IPS-20b (cell line): ENCODE measurements around the gene SERTAD4.
A peak's percentile ranks its signal among the peaks of the same experiment; 100 is the strongest.

ENCODE experiments used
- H3K27ac ChIP-seq: one replicate; pipeline ENCODE4 v1.5.1; 2013; ENCODE audit warnings: low read length
- H3K27me3 ChIP-seq: 2 replicates; pipeline ENCODE4 v1.6.1; 2013; ENCODE audit warnings: mild to moderate bottlenecking, low read length, inconsistent platforms; ENCODE audit not compliant: insufficient read depth
- H3K36me3 ChIP-seq: 2 replicates; pipeline ENCODE4 v1.6.1; 2013; ENCODE audit warnings: low read depth, mild to moderate bottlenecking, inconsistent platforms, low read length, moderate library complexity; ENCODE audit not compliant: insufficient read depth
- H3K4me1 ChIP-seq: 2 replicates; pipeline ENCODE4 v1.6.1; 2013; ENCODE audit warnings: mild to moderate bottlenecking, control low read depth, inconsistent platforms, low read length, moderate library complexity; ENCODE audit not compliant: insufficient read depth
- H3K4me3 ChIP-seq: 2 replicates; pipeline ENCODE4 v1.5.1; 2013; ENCODE audit warnings: mild to moderate bottlenecking, low read length, inconsistent platforms
- H3K9ac ChIP-seq: 2 replicates; pipeline ENCODE4 v1.6.1; 2013; ENCODE audit warnings: low read depth, mild to moderate bottlenecking, inconsistent platforms, low read length, moderate library complexity
- H3K9me3 ChIP-seq: 2 replicates; pipeline ENCODE4 v1.6.1; 2013; ENCODE audit warnings: mild to moderate bottlenecking, low read depth, low read length, inconsistent platforms; ENCODE audit not compliant: insufficient read depth

Gene SERTAD4

DNA sequence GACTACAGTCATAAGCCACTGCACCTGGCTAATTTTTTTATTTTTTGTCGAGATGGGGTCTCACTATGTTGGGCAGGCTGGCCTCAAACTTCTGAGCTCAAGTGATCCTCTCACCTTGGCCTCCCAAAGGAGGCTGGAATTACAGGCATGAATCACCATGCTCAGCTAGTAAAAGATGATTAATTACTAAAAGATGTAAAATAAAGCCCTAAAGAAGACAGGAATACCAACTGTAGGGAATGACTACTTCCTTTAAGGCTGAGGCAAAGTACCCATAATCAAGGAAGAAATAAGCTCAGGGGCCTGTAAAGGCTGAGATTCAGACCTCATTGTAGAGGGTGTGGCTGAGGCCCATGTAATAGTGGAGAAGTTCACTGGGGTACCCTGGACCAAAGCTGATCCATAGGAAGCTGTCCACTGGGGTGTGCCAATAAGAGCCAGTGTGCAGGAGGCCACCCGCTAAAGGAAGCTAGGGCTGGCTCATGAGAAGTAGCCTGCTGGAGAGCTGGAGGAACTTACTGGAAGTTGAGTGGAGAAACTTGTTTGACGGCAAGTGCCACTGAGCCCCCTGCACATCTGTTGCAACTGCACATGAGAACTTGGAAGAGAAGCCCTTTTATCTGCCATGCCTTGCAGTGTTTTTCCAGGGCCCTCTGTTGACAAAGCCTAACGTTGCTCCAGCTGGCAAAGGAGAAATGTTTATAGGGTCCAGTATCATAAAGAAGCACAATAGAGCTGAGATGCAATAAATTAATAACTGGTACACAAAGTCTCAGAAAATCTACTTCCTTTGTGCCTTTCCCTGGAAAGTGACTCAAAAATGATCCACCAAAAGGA, 17.8 kb upstream of the SERTAD4 start:
- H3K36me3 ChIP-seq, result no peaks in the 10 kb centered on the region
- no peaks in the 10 kb centered on the region for H3K9me3 ChIP-seq
- no peak overlapping the region for H3K4me3 ChIP-seq
- H3K27ac ChIP-seq, result no peak overlapping the region
- H3K27me3 ChIP-seq, result no peaks in the 10 kb centered on the region
- no peak overlapping the region for H3K9ac ChIP-seq
- H3K4me1 ChIP-seq, result no peaks in the 10 kb centered on the region

DNA sequence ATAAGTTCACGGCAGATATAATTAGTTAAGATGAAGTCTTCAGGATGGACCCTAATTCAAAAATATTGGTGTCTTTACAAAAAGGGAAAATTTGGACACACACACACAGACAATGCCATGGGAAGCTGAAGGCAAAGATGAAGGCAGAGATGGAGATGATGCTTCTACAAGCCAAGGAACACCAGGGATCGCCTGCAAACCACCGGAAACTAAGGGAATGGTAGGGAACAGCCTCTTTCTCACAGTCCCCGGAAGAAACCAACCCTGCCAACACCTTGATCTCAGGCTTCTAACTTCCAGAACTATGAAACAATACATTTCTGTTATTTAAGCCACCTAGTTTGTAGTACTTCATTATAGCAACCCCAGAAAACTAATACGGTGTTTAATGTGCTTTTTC, 15.1 kb upstream of the SERTAD4 start:
- H3K4me1 ChIP-seq, result peaks cover 6% of the 10 kb centered on the region; the same call in 1 of the 2 replicates
- H3K27me3 ChIP-seq, result no peaks in the 10 kb centered on the region
- H3K9ac ChIP-seq, result no peak overlapping the region
- H3K9me3 ChIP-seq, result no peaks in the 10 kb centered on the region
- no peak overlapping the region for H3K4me3 ChIP-seq
- H3K36me3 ChIP-seq, result no peaks in the 10 kb centered on the region
- no peak overlapping the region for H3K27ac ChIP-seq

DNA sequence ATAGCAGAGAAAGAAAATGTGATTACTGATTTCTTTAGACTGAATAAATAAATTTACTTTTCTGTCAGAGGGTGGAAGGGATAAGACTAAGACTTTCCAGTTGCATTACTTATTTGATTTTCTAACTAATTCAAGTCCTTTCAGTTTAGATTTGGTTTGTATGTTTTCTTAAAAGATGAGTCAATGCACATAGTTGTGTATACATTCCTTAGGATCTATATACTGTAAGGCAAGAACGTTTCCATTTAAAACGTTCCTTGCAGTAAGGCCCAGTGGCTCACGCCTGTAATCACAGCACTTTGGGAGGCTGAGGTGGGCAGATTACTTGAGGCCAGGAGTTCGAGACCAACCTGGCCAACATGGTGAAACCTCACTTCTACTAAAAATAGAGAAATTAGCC, 14.5 kb upstream of the SERTAD4 start:
- no peak overlapping the region for H3K27ac ChIP-seq
- H3K27me3 ChIP-seq, result no peaks in the 10 kb centered on the region
- H3K4me3 ChIP-seq, result no peak overlapping the region
- no peaks in the 10 kb centered on the region for H3K36me3 ChIP-seq
- H3K4me1 ChIP-seq, result peaks cover 11% of the 10 kb centered on the region; the same call in 1 of the 2 replicates
- no peaks in the 10 kb centered on the region for H3K9me3 ChIP-seq
- H3K9ac ChIP-seq, result no peak overlapping the region

- no peaks in the 10 kb centered on the region for H3K36me3 ChIP-seq
- H3K27me3 ChIP-seq, result no peaks in the 10 kb centered on the region
- no peaks in the 10 kb centered on the region for H3K9me3 ChIP-seq
- H3K4me3 ChIP-seq, result no peak overlapping the region
- H3K9ac ChIP-seq, result no peak overlapping the region
- no peak overlapping the region for H3K27ac ChIP-seq
- H3K4me1 ChIP-seq, result peaks cover 13% of the 10 kb centered on the region; the same call in 1 of the 2 replicates
These were observed 10.1 kb upstream of the SERTAD4 start for GRCh38 chr1:210222340-210223006.

DNA sequence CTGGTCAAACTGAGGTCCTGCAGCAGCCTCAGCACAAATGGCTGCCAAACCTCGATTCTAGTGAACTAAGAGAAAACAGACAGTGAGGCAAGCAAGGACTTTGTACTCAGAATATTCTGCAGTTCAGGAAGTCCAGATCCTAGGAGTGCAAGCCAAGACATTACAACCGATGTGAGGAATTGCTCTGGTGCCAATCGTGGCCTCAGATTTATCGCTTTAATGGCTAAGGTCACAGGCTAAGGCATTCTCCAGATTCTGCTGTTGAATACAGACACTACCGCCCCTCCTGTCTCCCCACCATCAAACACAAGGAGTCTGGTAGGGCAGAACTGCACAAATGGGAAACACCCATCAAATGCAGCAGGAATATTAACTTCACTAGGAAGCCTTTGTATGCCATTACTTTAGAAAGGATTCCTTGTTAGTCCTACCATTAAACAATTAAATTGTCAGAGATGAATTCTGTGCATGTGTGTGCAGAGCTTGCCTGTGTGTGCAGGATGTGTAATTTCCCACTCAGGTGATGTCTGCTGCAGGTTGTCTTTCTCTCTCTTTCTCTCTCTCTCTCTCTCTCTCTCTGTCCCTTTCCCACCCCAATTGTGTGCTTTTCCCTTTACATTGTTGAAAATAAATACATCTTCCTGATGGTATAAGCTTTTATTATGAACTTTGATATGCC, 9.2 kb upstream of the SERTAD4 start:
- Histone ChIP-seq H3K9ac (no peak overlapping the region), H3K9me3 (no peaks in the 10 kb centered on the region), H3K36me3 (no peaks in the 10 kb centered on the region), H3K27ac (no peak overlapping the region), H3K27me3 (no peaks in the 10 kb centered on the region), H3K4me3 (no peak overlapping the region), H3K4me1 (peaks cover 13% of the 10 kb centered on the region; the same call in 1 of the 2 replicates)

DNA sequence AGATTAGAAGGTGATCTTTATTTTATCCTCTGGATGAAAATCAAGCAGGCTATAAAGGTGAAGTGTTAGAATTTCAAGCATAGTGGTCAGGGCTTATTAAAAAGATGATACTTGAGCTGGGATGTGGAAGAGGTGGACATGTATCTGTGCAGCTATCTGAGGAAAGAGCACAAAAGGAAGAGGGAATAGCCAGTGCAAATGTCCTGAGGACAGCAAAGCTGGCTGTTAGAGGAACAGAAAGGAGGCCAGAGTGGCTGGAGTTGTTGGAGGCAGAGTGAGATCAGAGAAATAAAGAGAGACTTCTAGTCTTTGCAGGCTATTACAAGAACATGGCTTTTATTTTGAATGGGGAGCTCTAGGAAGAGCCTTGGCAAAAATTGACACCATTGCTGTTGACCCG, 4.4 kb upstream of the SERTAD4 start:
- peaks cover 2% of the 10 kb centered on the region; the same call in 1 of the 2 replicates for H3K4me1 ChIP-seq
- no peaks in the 10 kb centered on the region for H3K9me3 ChIP-seq
- H3K27ac ChIP-seq, result no peak overlapping the region
- peaks cover 35% of the 10 kb centered on the region for H3K27me3 ChIP-seq
- H3K9ac ChIP-seq, result no peak overlapping the region
- H3K4me3 ChIP-seq, result no peak overlapping the region
- H3K36me3 ChIP-seq, result no peaks in the 10 kb centered on the region

- Histone ChIP-seq H3K27ac (no peak overlapping the region), H3K27me3 (peaks cover 55% of the 10 kb centered on the region), H3K9me3 (no peaks in the 10 kb centered on the region), H3K9ac (no peak overlapping the region), H3K4me1 (peaks cover 5% of the 10 kb centered on the region; the same call in 1 of the 2 replicates), H3K4me3 (no peak overlapping the region), H3K36me3 (no peaks in the 10 kb centered on the region)
These were observed 2.4 kb upstream of the SERTAD4 start for GRCh38 chr1:210230149-210230695.

DNA sequence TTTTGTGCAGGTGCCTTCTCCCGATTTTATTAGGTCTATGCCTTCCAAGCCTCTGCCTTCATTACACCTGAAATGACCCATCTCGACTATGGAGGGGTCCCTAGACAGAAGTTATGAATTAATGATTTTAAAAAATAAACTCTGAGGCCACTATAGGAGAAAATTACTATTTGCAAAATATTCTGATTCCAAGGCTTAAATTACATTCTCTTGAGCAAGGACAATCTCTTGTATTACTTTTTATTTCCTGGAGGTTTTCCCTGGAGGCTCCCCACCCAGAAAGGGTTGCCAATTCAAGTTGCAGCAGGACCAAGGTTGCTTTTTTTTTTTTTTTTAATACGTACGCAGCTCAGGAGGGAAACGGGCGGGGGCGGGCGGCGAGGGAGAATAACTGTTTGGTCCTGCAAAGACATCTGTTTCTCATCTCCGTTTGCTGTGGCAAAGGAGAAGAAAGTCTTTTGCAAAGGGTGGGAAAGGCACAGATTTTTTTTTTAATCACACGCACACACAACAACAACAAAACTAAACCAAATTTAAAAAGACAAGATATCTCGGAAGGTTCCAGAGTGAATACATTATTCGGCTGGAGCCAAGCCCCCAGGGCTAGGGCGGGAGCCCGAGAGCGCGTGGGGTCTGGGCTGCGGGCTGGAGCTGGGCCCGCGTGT, 618 bp upstream of the SERTAD4 start:
- Histone ChIP-seq H3K9ac (peak overlapping the region; percentile 33; the same call in 1 of the 2 replicates), H3K27ac (no peak overlapping the region), H3K9me3 (no peaks in the 10 kb centered on the region), H3K27me3 (peaks cover 73% of the 10 kb centered on the region), H3K4me1 (peaks cover 9% of the 10 kb centered on the region), H3K4me3 (peak overlapping the region; percentile 71), H3K36me3 (no peaks in the 10 kb centered on the region)

DNA sequence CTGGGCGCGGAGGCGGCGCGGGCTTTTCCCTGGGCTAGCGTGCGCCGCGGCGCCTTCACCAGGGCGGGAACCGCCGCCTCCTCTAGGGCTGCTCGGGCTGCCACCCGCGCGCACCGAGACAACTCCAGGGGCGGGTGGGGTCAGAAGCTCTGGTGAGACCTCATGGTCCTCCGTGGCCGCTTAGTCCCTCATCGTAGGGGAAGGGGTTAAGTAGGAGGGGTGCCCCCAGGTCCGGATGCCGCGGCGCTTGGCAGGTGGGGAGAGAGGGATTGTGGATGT, 559 bp downstream of the SERTAD4 start:
- H3K27me3 ChIP-seq, result peaks cover 82% of the 10 kb centered on the region
- no peak overlapping the region for H3K27ac ChIP-seq
- H3K36me3 ChIP-seq, result no peaks in the 10 kb centered on the region
- H3K4me3 ChIP-seq, result peak overlapping the region; percentile 68
- no peaks in the 10 kb centered on the region for H3K9me3 ChIP-seq
- H3K9ac ChIP-seq, result no peak overlapping the region
- H3K4me1 ChIP-seq, result peaks cover 12% of the 10 kb centered on the region

DNA sequence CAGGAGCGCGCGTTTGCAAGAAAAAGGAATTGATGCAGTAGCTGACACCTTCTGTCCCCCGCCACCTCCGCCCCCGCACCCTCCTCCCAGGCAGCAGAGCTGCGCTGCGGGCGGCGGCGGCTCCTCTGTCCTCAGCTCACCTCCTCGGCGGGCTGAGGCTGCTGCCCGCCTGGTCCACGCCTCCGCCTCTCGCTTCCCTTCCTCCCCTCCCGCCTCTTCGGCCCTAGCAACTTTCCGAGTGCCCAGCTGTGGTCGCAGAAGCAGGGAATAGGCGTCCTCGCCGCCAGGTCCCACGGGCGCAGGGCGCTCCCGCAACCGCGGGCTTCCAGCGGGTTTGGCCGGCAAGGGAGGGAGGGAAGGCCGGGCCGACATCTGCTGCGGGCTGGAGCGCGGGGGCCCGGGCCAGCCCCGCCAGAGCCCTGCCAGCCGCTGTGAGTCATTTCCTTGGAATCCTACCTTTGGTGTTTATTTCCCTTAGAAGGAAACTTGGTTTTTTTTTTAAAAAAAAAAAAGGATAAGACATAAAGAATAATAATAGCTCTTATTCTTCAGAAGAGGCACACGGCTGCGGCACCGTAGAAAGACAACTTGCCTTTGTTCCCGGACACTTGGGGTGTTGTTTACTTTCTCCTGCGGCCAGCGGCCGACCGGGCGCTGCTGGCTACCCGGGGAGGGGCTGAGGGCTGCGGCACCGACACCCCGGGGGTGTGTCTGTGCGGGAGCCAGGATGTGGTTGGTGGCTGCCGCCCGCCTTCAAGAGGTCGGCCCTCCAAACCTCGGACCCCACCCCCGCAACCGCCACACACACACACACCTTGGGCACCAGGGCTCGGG, 1.1 kb downstream of the SERTAD4 start:
- no peak overlapping the region; the same call in 1 of the 2 replicates for H3K9ac ChIP-seq
- H3K4me3 ChIP-seq, result peak overlapping the region; percentile 68
- peaks cover 82% of the 10 kb centered on the region for H3K27me3 ChIP-seq

More for the DNA sequence above, 1.1 kb downstream of the SERTAD4 start:
- Histone ChIP-seq H3K4me1 (peaks cover 12% of the 10 kb centered on the region), H3K9me3 (no peaks in the 10 kb centered on the region), H3K36me3 (no peaks in the 10 kb centered on the region), H3K27ac (no peak overlapping the region)
